HEK293 (cell line): ENCODE data around the gene MKRN3.
"Not testable (repeated sequence)": the region's sequence is repeated elsewhere in the genome, so short reads cannot be mapped to it uniquely, and the experiment has no call there.

ENCODE experiments used
- HOXA7 ChIP-seq: sonication (generic); formaldehyde crosslinking; IDR thresholded peaks from 2 replicates; pipeline ENCODE4 v1.8.1; 2022; ENCODE audit warnings: missing genetic modification reagents, borderline replicate concordance
- ZBTB7A ChIP-seq: fragments of 450-650 bp; formaldehyde crosslinking; IDR thresholded peaks from 2 replicates; pipeline ENCODE4 v1.5.1; 2016; ENCODE audit warnings: low read depth, missing biosample characterization, missing genetic modification characterization
- ZNF792 ChIP-seq: fragments of 450-650 bp; formaldehyde crosslinking; IDR thresholded peaks from 2 replicates; pipeline ENCODE4 v1.5.1; 2016; ENCODE audit warnings: missing biosample characterization, missing genetic modification characterization
- TF ChIP-seq, protein P1 (sequence below): fragments of 450-650 bp; formaldehyde crosslinking; IDR thresholded peaks from 2 replicates; pipeline ENCODE4 v1.5.1; 2016; ENCODE audit warnings: missing biosample characterization, missing genetic modification characterization
- TF ChIP-seq, protein P2 (sequence below): fragments of 450-650 bp; formaldehyde crosslinking; IDR thresholded peaks from 2 replicates; pipeline ENCODE4 v1.5.1; 2016; ENCODE audit warnings: missing biosample characterization, missing genetic modification characterization
- TF ChIP-seq, protein P3 (sequence below): fragments of 450-650 bp; formaldehyde crosslinking; IDR thresholded peaks from 2 replicates; pipeline ENCODE4 v1.5.1; 2016; ENCODE audit warnings: missing biosample characterization, missing genetic modification characterization, low read depth

DNA sequence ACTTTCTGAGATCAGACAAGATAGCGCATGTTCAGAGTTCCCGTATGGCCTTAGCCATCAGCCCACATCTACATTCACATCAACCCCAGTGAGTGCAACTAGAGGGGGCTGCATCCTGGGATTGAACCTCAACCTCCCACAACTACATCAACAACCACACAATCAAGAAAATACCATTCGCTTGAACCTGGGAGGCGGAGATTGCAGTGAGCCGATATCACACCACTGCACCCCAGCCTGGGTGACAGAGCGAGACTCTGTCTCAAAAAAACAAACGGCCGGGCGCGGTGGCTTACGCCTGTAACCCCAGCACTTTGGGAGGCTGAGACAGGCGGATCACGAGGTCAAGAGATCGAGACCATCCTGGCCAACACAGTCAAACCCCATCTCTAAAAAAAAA, 31.8 kb downstream of the MKRN3 start:
- TF ChIP-seq ZBTB7A (tag by site-specific recombination); ZNF792 (tag by site-specific recombination); HOXA7 (CRISPR knock-in tag): not testable (repeated sequence)
- TF ChIP-seq, protein P1, sequence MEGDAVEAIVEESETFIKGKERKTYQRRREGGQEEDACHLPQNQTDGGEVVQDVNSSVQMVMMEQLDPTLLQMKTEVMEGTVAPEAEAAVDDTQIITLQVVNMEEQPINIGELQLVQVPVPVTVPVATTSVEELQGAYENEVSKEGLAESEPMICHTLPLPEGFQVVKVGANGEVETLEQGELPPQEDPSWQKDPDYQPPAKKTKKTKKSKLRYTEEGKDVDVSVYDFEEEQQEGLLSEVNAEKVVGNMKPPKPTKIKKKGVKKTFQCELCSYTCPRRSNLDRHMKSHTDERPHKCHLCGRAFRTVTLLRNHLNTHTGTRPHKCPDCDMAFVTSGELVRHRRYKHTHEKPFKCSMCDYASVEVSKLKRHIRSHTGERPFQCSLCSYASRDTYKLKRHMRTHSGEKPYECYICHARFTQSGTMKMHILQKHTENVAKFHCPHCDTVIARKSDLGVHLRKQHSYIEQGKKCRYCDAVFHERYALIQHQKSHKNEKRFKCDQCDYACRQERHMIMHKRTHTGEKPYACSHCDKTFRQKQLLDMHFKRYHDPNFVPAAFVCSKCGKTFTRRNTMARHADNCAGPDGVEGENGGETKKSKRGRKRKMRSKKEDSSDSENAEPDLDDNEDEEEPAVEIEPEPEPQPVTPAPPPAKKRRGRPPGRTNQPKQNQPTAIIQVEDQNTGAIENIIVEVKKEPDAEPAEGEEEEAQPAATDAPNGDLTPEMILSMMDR (tag by site-specific recombination) = not testable (repeated sequence)
- TF ChIP-seq, protein P2, sequence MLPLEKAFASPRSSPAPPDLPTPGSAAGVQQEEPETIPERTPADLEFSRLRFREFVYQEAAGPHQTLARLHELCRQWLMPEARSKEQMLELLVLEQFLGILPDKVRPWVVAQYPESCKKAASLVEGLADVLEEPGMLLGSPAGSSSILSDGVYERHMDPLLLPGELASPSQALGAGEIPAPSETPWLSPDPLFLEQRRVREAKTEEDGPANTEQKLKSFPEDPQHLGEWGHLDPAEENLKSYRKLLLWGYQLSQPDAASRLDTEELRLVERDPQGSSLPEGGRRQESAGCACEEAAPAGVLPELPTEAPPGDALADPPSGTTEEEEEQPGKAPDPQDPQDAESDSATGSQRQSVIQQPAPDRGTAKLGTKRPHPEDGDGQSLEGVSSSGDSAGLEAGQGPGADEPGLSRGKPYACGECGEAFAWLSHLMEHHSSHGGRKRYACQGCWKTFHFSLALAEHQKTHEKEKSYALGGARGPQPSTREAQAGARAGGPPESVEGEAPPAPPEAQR = not testable (repeated sequence)
- TF ChIP-seq, protein P3, sequence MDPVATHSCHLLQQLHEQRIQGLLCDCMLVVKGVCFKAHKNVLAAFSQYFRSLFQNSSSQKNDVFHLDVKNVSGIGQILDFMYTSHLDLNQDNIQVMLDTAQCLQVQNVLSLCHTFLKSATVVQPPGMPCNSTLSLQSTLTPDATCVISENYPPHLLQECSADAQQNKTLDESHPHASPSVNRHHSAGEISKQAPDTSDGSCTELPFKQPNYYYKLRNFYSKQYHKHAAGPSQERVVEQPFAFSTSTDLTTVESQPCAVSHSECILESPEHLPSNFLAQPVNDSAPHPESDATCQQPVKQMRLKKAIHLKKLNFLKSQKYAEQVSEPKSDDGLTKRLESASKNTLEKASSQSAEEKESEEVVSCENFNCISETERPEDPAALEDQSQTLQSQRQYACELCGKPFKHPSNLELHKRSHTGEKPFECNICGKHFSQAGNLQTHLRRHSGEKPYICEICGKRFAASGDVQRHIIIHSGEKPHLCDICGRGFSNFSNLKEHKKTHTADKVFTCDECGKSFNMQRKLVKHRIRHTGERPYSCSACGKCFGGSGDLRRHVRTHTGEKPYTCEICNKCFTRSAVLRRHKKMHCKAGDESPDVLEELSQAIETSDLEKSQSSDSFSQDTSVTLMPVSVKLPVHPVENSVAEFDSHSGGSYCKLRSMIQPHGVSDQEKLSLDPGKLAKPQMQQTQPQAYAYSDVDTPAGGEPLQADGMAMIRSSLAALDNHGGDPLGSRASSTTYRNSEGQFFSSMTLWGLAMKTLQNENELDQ (tag by site-specific recombination) = not testable (repeated sequence)
